Fibroblast of lung (primary cell): Measurements from ENCODE around the gene KIF18A.

ENCODE experiments used
- EZH2 ChIP-seq: IDR thresholded peaks from 2 replicates; pipeline ENCODE4 v1.5.1; 2012; ENCODE audit warnings: low read length, control low read depth, mild to moderate bottlenecking; ENCODE audit errors: missing control alignments
- TF ChIP-seq, protein P1 (sequence below), 2 donors: IDR thresholded peaks in 1 of 2; conservative IDR thresholded peaks in 1 of 2; 1 replicate in 1 of 2; 2 replicates in 1 of 2; pipeline ENCODE4 v1.5.1; 2011 to 2012; ENCODE audit warnings: low read length in 2 of 2, control low read depth in 1 of 2, inconsistent platforms in 1 of 2, low read depth in 1 of 2, mild to moderate bottlenecking in 1 of 2

DNA sequence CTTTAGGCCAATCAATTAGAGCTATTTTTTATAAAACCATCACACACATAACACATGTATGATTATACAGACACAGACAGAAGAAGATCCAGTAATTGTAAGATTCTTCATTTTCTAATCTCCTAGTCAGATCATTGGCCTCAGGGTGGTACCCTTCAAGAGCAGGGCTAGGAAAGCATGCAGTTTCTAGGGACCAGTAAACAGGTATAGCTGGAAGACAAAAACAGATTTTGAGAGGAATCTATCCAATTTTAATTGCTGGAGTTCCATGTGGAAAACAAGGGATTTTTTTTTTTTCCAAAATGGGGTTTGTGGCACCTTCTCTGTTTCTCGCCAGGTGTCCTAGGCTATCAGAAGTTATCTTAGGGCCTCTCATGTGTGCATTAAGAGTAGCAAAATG is 29.9 kb upstream of the KIF18A start:
- TF ChIP-seq, protein P1, sequence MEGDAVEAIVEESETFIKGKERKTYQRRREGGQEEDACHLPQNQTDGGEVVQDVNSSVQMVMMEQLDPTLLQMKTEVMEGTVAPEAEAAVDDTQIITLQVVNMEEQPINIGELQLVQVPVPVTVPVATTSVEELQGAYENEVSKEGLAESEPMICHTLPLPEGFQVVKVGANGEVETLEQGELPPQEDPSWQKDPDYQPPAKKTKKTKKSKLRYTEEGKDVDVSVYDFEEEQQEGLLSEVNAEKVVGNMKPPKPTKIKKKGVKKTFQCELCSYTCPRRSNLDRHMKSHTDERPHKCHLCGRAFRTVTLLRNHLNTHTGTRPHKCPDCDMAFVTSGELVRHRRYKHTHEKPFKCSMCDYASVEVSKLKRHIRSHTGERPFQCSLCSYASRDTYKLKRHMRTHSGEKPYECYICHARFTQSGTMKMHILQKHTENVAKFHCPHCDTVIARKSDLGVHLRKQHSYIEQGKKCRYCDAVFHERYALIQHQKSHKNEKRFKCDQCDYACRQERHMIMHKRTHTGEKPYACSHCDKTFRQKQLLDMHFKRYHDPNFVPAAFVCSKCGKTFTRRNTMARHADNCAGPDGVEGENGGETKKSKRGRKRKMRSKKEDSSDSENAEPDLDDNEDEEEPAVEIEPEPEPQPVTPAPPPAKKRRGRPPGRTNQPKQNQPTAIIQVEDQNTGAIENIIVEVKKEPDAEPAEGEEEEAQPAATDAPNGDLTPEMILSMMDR (conservative IDR thresholded peaks at IDR 0.05 in 1 of 2, IDR thresholded peaks at IDR 0.05 in 1 of 2; ENCODE audit: low read depth in 1 of 2, low read length in 2 of 2), result no peak
- no peak for TF ChIP-seq EZH2
